GM21423 (cell line): ENCODE results near the gene PCDHGB7.
A peak's percentile ranks its signal among the peaks of the same experiment; 100 is the strongest.
"Not testable (repeated sequence)": the region's sequence is repeated elsewhere in the genome, so short reads cannot be mapped to it uniquely, and the experiment has no call there.

Experiments used
- ATAC-seq: cut with Tn5 transposase; IDR thresholded peaks from one replicate; pipeline ENCODE4 v1.9.1; 2021; ENCODE audit warnings: mild to moderate bottlenecking, moderate library complexity; ENCODE audit not compliant: unreplicated experiment

PCDHGB7 gene

DNA sequence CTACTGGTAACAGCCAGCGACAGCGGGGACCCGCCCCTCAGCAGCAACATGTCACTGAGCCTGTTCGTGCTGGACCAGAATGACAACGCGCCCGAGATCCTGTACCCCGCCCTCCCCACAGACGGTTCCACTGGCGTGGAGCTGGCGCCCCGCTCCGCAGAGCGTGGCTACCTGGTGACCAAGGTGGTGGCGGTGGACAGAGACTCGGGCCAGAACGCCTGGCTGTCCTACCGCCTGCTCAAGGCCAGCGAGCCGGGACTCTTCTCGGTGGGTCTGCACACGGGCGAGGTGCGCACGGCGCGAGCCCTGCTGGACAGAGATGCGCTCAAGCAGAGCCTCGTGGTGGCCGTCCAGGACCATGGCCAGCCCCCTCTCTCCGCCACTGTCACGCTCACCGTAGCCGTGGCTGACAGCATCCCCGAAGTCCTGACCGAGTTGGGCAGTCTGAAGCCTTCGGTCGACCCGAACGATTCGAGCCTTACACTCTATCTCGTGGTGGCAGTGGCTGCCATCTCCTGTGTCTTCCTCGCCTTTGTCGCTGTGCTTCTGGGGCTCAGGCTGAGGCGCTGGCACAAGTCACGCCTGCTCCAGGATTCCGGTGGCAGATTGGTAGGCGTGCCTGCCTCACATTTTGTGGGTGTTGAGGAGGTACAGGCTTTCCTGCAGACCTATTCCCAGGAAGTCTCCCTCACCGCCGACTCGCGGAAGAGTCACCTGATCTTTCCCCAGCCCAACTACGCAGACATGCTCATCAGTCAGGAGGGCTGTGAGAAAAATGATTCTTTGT is 22.9 kb upstream of the PCDHGB7 start:
- not testable (repeated sequence) for ATAC-seq

DNA sequence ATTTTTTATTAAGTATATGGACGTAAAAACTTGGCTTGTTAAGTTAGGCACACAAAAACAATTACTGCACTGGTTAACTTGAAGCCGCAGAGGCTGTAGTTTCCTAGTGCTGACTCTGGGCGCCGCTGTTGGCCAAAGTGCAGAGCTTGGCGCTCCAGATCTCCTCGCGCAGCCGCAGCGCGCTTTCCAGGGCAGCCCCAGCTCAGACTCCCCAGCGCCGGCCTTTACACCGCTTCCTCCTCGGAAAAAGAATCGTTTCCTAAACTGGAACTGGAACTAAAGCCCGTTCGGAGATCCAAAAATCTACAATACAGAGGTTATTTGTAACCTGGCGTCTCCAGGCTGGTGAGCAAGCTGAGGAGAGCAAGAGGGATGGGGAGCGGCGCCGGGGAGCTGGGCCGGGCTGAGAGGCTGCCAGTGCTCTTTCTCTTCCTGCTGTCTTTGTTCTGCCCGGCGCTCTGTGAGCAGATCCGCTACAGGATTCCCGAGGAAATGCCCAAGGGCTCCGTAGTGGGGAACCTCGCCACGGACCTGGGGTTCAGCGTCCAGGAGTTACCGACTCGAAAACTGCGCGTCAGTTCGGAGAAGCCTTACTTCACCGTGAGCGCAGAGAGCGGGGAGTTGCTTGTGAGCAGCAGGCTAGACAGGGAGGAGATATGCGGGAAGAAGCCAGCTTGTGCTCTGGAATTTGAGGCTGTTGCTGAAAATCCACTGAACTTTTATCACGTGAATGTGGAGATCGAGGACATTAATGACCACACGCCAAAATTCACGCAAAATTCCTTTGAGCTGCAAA is 19.5 kb upstream of the PCDHGB7 start, which contains the start of gene PCDHGB5:
Gene PCDHGB5, plus strand, starts transcription at position 192 of the 796 bp plus-strand sequence. Its CDS starts 181 bp downstream, at position 373.
- peak; percentile 90 for ATAC-seq

DNA sequence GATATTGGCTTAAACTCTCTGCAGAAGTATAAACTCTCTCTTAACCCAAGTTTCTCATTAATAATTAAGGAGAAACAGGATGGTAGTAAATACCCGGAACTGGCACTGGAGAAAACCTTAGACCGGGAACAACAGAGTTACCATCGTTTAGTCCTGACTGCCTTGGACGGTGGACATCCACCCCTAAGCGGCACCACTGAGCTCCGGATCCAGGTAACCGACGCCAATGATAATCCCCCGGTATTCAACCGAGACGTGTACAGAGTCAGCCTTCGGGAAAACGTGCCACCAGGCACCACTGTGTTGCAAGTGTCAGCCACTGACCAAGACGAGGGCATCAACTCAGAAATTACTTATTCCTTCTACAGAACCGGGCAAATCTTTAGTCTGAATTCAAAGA is 18.9 kb upstream of the PCDHGB7 start:
- no peak for ATAC-seq

DNA sequence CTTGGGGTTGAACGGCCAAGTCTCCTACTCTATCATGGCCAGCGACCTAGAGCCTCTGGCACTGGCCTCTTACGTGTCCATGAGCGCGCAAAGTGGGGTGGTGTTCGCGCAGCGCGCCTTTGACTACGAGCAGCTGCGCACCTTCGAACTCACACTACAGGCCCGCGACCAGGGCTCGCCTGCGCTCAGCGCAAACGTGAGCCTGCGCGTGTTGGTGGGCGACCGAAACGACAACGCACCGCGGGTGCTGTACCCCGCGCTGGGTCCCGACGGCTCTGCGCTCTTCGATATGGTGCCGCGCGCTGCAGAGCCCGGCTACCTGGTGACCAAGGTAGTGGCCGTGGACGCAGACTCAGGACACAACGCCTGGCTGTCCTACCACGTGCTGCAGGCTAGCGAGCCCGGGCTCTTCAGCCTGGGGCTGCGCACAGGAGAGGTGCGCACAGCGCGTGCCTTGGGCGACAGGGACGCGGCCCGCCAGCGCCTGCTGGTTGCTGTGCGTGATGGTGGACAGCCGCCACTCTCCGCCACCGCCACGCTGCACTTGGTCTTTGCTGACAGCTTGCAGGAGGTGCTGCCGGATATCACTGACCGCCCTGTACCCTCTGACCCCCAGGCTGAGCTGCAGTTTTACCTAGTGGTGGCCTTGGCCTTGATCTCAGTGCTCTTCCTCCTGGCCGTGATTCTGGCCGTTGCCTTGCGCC is 17.8 kb upstream of the PCDHGB7 start:
- ATAC-seq, result no peak

DNA sequence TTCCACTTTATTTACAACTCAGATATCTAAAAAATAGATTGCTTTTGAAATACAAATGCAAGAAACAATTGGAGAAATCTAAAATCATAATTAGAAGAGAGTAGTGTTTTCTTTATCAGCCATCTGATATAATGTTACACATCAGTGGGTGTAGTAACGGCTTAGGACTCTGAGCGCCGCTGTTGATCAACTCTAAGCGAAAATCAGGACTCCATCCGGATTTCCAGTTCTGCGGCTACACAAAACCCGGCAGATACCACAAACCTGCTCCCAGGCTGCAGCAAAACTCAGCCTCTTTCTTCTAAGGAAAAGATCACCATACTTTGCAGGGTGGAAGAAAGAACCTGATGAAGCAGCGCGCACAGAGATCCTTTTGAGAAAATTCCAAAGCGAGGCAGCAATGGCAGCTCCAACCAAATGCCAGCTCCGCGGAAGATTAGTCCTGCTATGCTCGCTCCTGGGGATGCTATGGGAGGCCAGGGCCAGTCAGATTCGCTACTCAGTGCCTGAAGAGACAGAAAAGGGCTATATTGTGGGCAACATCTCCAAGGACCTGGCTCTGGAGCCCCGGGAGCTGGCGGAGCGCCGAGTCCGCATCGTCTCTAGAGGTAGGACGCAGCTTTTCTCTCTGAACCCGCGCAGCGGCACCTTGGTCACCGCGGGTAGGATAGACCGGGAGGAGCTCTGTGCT is 14.8 kb upstream of the PCDHGB7 start, which contains the start of gene PCDHGA9:
Gene PCDHGA9, plus strand, starts transcription at position 226 of the 691 bp plus-strand sequence. Its CDS starts 175 bp downstream, at position 401.
- no peak for ATAC-seq

DNA sequence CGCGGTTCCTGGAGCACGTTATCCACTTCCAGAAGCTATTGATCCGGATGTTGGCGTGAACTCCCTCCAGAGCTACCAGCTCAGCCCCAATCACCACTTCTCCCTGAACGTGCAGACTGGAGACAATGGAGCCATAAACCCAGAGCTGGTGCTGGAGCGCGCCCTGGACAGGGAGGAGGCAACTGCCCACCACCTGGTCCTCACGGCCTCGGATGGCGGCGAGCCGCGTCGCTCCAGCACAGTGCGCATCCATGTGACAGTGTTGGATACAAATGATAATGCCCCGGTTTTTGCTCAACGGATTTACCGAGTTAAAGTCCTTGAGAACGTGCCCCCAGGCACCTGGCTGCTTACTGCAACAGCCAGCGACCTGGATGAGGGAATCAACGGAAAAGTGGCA is 14.1 kb upstream of the PCDHGB7 start:
- no peak for ATAC-seq

GRCh38 chr5:141407790-141408505 is 9.5 kb upstream of the PCDHGB7 start, which contains the start of gene PCDHGB6:
TSS of gene PCDHGB6 (plus strand) at chr5:141408021. CDS start at chr5:141408203, 182 bp downstream.
- peak; percentile 51 for ATAC-seq

GRCh38 chr5:141409598-141410306 is 7.7 kb upstream of the PCDHGB7 start:
- ATAC-seq, result no peak

DNA sequence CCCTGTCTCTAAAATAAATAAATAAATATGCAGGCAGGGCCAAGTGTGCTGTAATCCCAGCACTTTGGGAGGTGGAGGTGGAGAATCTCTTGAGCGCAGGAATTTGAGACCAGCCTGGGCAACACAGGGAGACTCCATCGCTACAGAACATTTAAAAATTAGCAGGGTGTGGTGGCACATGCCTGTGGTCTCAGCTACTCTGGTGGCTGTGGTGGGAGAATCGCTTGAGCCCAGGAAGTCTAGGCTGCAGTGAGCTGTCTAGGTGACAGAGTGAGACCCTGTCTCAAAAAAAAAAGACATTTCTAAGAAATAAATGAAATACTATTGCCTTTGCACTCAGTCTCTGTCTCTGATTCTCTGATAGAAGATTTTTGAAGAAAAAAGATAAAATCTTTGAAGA is 5.9 kb upstream of the PCDHGB7 start:
- no peak for ATAC-seq

- peak; percentile 76 for ATAC-seq
Measured at GRCh38 chr5:141412854-141413539, 4.5 kb upstream of the PCDHGB7 start, which contains the start of gene PCDHGA10. TSS of gene PCDHGA10 (plus strand) at chr5:141412987. CDS start at chr5:141413176, 189 bp downstream.

- no peak for ATAC-seq
Measured at GRCh38 chr5:141413540-141414069, 3.9 kb upstream of the PCDHGB7 start.

GRCh38 chr5:141414548-141415274 is 2.8 kb upstream of the PCDHGB7 start:
- ATAC-seq, result not testable (repeated sequence)

DNA sequence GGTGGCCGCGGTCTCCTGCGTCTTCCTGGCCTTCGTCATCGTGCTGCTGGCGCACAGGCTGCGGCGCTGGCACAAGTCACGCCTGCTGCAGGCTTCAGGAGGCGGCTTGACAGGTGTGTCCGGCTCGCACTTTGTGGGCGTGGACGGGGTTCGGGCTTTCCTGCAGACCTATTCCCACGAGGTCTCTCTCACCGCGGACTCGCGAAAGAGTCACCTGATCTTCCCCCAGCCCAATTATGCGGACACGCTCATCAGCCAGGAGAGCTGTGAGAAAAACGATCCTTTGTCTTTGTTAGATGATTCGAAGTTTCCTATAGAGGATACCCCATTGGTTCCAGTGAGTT is 2.2 kb upstream of the PCDHGB7 start:
- ATAC-seq, result not testable (repeated sequence)

DNA sequence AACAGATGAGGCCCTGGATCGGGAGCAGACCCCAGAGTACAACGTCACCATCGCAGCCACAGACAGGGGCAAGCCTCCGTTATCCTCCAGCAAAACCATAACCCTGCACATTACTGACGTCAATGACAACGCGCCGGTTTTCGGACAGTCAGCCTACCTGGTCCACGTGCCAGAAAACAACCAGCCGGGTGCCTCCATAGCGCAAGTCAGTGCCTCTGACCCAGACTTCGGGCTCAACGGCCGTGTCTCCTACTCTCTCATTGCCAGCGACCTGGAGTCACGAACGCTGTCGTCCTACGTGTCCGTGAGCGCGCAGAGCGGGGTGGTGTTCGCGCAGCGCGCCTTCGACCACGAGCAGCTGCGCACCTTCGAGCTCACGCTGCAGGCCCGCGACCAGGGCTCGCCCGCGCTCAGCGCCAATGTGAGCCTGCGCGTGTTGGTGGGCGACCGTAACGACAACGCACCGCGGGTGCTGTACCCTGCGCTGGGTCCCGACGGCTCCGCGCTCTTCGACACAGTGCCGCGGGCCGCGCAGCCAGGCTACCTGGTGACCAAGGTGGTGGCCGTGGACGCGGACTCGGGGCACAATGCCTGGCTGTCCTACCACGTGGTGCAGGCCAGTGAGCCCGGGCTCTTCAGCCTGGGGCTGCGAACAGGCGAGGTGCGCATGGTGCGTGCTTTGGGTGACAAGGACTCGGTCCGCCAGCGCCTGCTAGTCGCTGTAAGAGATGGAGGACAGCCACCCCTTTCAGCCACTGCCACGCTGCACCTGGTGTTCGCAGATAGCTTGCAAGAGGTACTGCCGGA is 1.8 kb downstream of the PCDHGB7 start:
- no peak for ATAC-seq

GRCh38 chr5:141420855-141421488 is 3.5 kb downstream of the PCDHGB7 start, which contains the start of gene PCDHGA11:
TSS of gene PCDHGA11 (plus strand) at chr5:141421051. CDS start at chr5:141421228, 177 bp downstream.
- no peak for ATAC-seq

DNA sequence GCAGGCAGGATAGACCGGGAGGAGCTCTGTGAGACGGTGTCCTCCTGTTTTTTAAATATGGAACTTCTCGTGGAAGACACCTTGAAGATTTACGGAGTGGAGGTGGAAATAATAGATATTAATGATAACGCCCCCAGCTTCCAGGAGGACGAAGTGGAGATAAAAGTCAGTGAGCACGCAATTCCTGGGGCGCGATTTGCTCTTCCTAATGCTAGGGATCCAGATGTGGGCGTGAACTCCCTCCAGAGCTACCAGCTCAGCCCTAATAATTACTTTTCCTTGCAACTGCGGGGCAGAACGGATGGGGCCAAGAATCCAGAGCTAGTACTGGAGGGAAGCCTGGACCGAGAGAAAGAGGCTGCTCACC is 4.0 kb downstream of the PCDHGB7 start:
- ATAC-seq, result no peak
